OCI-LY1 (cell line): ENCODE measurements around the gene CRYGC.

Experiments
- H2AFZ ChIP-seq: fragments of 200-600 bp; sonication (generic), shearing (Covaris generic); 2 replicates; pipeline ENCODE4 v1.6.0; 2014; ENCODE audit warnings: antibody characterized with exemption, mild to moderate bottlenecking, low read length
- H3F3A ChIP-seq: fragments of 200-600 bp; sonication (generic), shearing (Covaris generic); 2 replicates; pipeline ENCODE4 v1.6.0; 2014; ENCODE audit warnings: mild to moderate bottlenecking, antibody characterized with exemption, low read length, moderate library complexity; ENCODE audit not compliant: insufficient read depth
- H3K27ac ChIP-seq: fragments of 200-600 bp; sonication (generic); 2 replicates; pipeline ENCODE4 v1.5.1; 2014; ENCODE audit warnings: low read length, mixed run types, mild to moderate bottlenecking, low read depth; ENCODE audit not compliant: poor library complexity, severe bottlenecking
- H3K27me3 ChIP-seq: fragments of 200-600 bp; sonication (generic); 2 replicates; pipeline ENCODE4 v1.6.0; 2014; ENCODE audit warnings: antibody characterized with exemption, mild to moderate bottlenecking, low read length, moderate library complexity; ENCODE audit not compliant: insufficient read depth
- H3K36me3 ChIP-seq: fragments of 200-600 bp; sonication (generic); 2 replicates; pipeline ENCODE4 v1.6.1; 2014; ENCODE audit warnings: mild to moderate bottlenecking, antibody characterized with exemption, low read length, moderate library complexity, mixed read lengths; ENCODE audit not compliant: insufficient read depth
- H3K4me1 ChIP-seq: fragments of 200-600 bp; sonication (generic); 2 replicates; pipeline ENCODE4 v1.5.1; 2014; ENCODE audit warnings: mild to moderate bottlenecking, low read length, moderate library complexity; ENCODE audit not compliant: insufficient read depth, severe bottlenecking
- H3K4me2 ChIP-seq: fragments of 200-600 bp; sonication (generic), shearing (Covaris generic); 2 replicates; pipeline ENCODE4 v1.6.1; 2014; ENCODE audit warnings: low read length
- H3K4me3 ChIP-seq: fragments of 200-600 bp; sonication (generic); 2 replicates; pipeline ENCODE4 v1.5.1; 2014; ENCODE audit warnings: low read length, low read depth, mild to moderate bottlenecking, mixed read lengths; ENCODE audit not compliant: poor library complexity, severe bottlenecking
- H3K79me2 ChIP-seq: fragments of 200-600 bp; shearing (Covaris generic); 2 replicates; pipeline ENCODE4 v1.6.1; 2016; ENCODE audit warnings: mixed run types, low read length, mixed read lengths; ENCODE audit not compliant: insufficient read depth
- H3K9ac ChIP-seq: fragments of 200-600 bp; sonication (generic), shearing (Covaris generic); 2 replicates; pipeline ENCODE4 v1.6.1; 2014; ENCODE audit warnings: mild to moderate bottlenecking, low read length, mixed read lengths
- H3K9me2 ChIP-seq: fragments of 200-600 bp; sonication (generic), shearing (Covaris generic); 2 replicates; pipeline ENCODE4 v1.6.1; 2014; ENCODE audit warnings: low read depth, mild to moderate bottlenecking, low read length, mixed read lengths
- H3K9me3 ChIP-seq: fragments of 200-600 bp; shearing (Covaris generic); 2 replicates; pipeline ENCODE4 v1.6.1; 2014; ENCODE audit warnings: low read length, mixed read lengths
- H4K20me1 ChIP-seq: fragments of 200-600 bp; sonication (generic), shearing (Covaris generic); 2 replicates; pipeline ENCODE4 v1.6.0; 2016; ENCODE audit warnings: mild to moderate bottlenecking, low read length; ENCODE audit not compliant: insufficient read depth
- CTCF ChIP-seq: fragments of 200-600 bp; sonication (generic), shearing (Covaris generic); IDR thresholded peaks from 2 replicates; pipeline ENCODE4 v1.5.1; 2017; ENCODE audit warnings: mild to moderate bottlenecking, antibody characterized with exemption, low read length, moderate library complexity, mixed read lengths
- EZH2 ChIP-seq: fragments of 200-600 bp; sonication (generic), shearing (Covaris generic); IDR thresholded peaks from 2 replicates; pipeline ENCODE4 v1.8.0; 2017; ENCODE audit warnings: borderline replicate concordance, mixed run types, mild to moderate bottlenecking, antibody characterized with exemption, low read length, moderate library complexity, mixed read lengths

CRYGC gene

GRCh38 chr2:208153156-208153555 lies 23.5 kb upstream of the CRYGC start:
- H3K9me3 ChIP-seq, result no peaks in the 10 kb centered on the region
- H3K9me2 ChIP-seq, result no peaks in the 10 kb centered on the region
- no peaks in the 10 kb centered on the region for H3K79me2 ChIP-seq
- H3K27me3 ChIP-seq, result no peaks in the 10 kb centered on the region
- no peaks in the 10 kb centered on the region for H3K4me1 ChIP-seq
- no peak overlapping the region for H2AFZ ChIP-seq
- H4K20me1 ChIP-seq, result no peaks in the 10 kb centered on the region
- no peak overlapping the region for H3K9ac ChIP-seq
- H3F3A ChIP-seq, result no peaks in the 10 kb centered on the region
- TF ChIP-seq EZH2 (no peak), CTCF (no peak)
- no peak overlapping the region for H3K27ac ChIP-seq
- no peaks in the 10 kb centered on the region for H3K36me3 ChIP-seq
- H3K4me2 ChIP-seq, result no peak overlapping the region
- H3K4me3 ChIP-seq, result no peak overlapping the region

- Histone ChIP-seq H3K27me3 (no peaks in the 10 kb centered on the region; the same call in 1 of the 2 replicates), H4K20me1 (no peaks in the 10 kb centered on the region), H3K9me3 (no peaks in the 10 kb centered on the region), H3K4me3 (no peak overlapping the region), H3K4me2 (no peak overlapping the region), H2AFZ (no peak overlapping the region), H3K9me2 (no peaks in the 10 kb centered on the region), H3K9ac (no peak overlapping the region), H3K79me2 (no peaks in the 10 kb centered on the region), H3F3A (no peaks in the 10 kb centered on the region), H3K27ac (no peak overlapping the region), H3K36me3 (no peaks in the 10 kb centered on the region), H3K4me1 (no peaks in the 10 kb centered on the region)
- TF ChIP-seq CTCF, result no peak
- no peak for TF ChIP-seq EZH2
These were observed 21.3 kb upstream of the CRYGC start for GRCh38 chr2:208150956-208151355.

GRCh38 chr2:208150094-208150493 lies 20.5 kb upstream of the CRYGC start:
- Histone ChIP-seq H3K79me2 (no peaks in the 10 kb centered on the region), H3K9ac (no peak overlapping the region), H3K4me1 (no peaks in the 10 kb centered on the region), H2AFZ (no peak overlapping the region), H3K27ac (no peak overlapping the region), H3K4me3 (no peak overlapping the region), H3K4me2 (no peak overlapping the region), H3K27me3 (no peaks in the 10 kb centered on the region; the same call in 1 of the 2 replicates), H4K20me1 (no peaks in the 10 kb centered on the region), H3K9me3 (no peaks in the 10 kb centered on the region), H3K9me2 (no peaks in the 10 kb centered on the region), H3F3A (no peaks in the 10 kb centered on the region), H3K36me3 (no peaks in the 10 kb centered on the region)
- no peak for TF ChIP-seq EZH2

- no peaks in the 10 kb centered on the region for H4K20me1 ChIP-seq
- H3K9me3 ChIP-seq, result no peaks in the 10 kb centered on the region
- no peak overlapping the region for H3K4me2 ChIP-seq
- H3K4me1 ChIP-seq, result no peaks in the 10 kb centered on the region
- TF ChIP-seq CTCF (no peak), EZH2 (no peak)
- no peak overlapping the region for H3K9ac ChIP-seq
- no peaks in the 10 kb centered on the region for H3F3A ChIP-seq
- no peaks in the 10 kb centered on the region for H3K36me3 ChIP-seq
- H3K79me2 ChIP-seq, result no peaks in the 10 kb centered on the region
- no peak overlapping the region for H3K27ac ChIP-seq
- H3K4me3 ChIP-seq, result no peak overlapping the region
- no peaks in the 10 kb centered on the region; the same call in 1 of the 2 replicates for H3K27me3 ChIP-seq
- H3K9me2 ChIP-seq, result no peaks in the 10 kb centered on the region
- H2AFZ ChIP-seq, result no peak overlapping the region
These were observed 19.2 kb upstream of the CRYGC start for GRCh38 chr2:208148803-208149202.
